Rectal smooth muscle tissue (tissue), 1 donor: Measurements from ENCODE around the gene PDE6A.
A peak's percentile ranks its signal among the peaks of the same experiment; 100 is the strongest.

ENCODE experiments used
- H3K27ac ChIP-seq: one replicate; pipeline ENCODE4 v1.7.0; 2013; ENCODE audit warnings: low read depth, low read length, inconsistent platforms
- H3K27me3 ChIP-seq: one replicate; pipeline ENCODE4 v1.7.0; 2013; ENCODE audit warnings: low read length; ENCODE audit not compliant: control insufficient read depth, insufficient read depth
- H3K36me3 ChIP-seq: one replicate; pipeline ENCODE4 v1.7.0; 2013; ENCODE audit warnings: low read length; ENCODE audit not compliant: control insufficient read depth, insufficient read depth
- H3K4me1 ChIP-seq: one replicate; pipeline ENCODE4 v1.7.0; 2013; ENCODE audit warnings: low read length; ENCODE audit not compliant: control insufficient read depth, insufficient read depth
- H3K4me3 ChIP-seq: one replicate; pipeline ENCODE4 v1.7.0; 2013; ENCODE audit warnings: low read length
- H3K9ac ChIP-seq: one replicate; pipeline ENCODE4 v1.7.0; 2013; ENCODE audit warnings: low read length

PDE6A gene

DNA sequence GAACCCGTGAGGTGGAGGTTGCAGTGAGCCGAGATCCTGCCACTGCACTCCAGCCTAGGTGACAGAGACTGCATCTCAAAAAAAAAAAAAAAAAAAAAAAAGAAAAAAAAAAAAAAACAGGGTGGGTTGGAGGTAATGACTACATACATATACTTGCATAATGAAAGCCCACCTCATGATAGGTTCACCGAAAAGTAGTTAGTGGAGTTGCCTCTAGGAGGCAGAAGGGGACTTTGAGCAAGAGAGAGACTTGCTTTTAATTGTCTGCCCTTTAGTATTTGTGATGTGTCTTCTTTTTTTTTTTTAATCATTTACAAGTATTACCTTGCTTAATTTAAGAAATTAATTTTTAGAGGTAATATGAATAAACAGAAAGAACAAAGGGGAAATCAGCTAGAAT, 114.6 kb downstream of the PDE6A start:
- Histone ChIP-seq H3K4me3 (no peak overlapping the region), H3K9ac (no peak overlapping the region), H3K27ac (no peak overlapping the region), H3K27me3 (no peaks in the 10 kb centered on the region), H3K36me3 (peaks cover 5% of the 10 kb centered on the region), H3K4me1 (peaks cover 18% of the 10 kb centered on the region)

DNA sequence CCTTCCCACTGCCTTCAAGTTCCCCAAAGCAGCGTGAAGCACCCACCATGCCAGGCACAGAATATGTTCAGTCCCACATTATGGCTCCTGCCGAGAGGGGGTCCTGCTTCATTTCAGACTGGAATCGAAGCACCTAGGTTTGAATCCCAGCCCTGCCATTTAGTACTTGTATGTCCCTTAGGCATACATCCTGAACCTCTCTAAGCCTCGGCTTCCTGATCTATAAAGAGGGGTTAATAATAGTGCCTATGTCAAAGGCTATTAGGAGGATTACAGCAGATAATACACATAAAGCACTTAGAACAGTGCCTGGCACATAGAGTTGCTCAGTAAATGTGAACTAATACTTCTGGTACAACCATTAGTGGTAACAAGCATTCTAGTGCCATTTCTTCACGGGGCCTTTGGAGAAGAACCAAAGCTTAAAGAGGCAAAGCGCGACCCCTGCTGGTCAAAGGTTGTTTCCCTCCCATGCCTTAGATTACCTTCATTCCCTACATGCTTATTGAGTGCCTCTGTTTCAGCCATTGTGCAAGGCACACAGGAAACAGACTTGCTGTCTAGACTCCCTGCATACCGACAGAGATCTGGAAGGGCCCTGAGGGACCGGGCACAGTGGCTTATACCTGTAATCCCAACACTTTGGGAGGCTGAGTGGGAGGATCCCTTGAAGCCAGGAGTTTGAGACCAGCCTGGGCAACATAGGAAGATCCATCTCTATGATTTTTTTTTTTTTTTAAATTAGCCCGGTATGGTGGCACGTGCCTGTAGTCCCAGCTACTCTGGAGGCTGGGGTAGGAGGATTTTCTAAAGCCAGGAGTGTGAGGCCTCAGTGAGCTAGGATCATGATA, 116.2 kb downstream of the PDE6A start:
- peaks cover 5% of the 10 kb centered on the region for H3K36me3 ChIP-seq
- H3K27ac ChIP-seq: peak overlapping the region; percentile 89
- peaks cover 34% of the 10 kb centered on the region for H3K4me1 ChIP-seq
- no peaks in the 10 kb centered on the region for H3K27me3 ChIP-seq
- H3K4me3 ChIP-seq: no peak overlapping the region
- H3K9ac ChIP-seq: no peak overlapping the region

DNA sequence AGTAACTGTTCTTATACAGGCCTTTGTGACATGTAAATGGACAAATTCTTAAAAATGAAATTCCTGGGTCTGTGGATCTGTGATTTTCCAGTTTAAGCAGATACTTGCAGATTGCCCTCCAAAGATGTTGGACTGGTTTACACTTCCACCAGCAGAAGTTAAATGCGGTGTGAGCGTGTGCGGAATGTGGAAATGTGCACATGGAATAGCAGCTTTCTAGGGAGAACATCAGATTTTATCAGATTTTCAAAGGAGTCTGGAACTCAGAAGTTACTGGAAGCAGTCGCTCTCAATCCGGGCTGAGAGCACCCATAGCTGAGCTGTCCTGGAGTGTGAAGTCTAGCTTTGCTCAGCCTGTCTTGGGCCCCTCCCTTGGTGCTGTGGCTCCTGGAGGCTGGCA, 117.0 kb downstream of the PDE6A start:
- Histone ChIP-seq H3K9ac (no peak overlapping the region), H3K27me3 (no peaks in the 10 kb centered on the region), H3K4me1 (peaks cover 40% of the 10 kb centered on the region), H3K4me3 (no peak overlapping the region), H3K36me3 (peaks cover 5% of the 10 kb centered on the region), H3K27ac (peak overlapping the region; percentile 89)

GRCh38 chr5:149827086-149827485, 117.5 kb downstream of the PDE6A start:
- no peaks in the 10 kb centered on the region for H3K27me3 ChIP-seq
- peaks cover 8% of the 10 kb centered on the region for H3K36me3 ChIP-seq
- peaks cover 40% of the 10 kb centered on the region for H3K4me1 ChIP-seq
- peak overlapping the region; percentile 89 for H3K27ac ChIP-seq
- no peak overlapping the region for H3K4me3 ChIP-seq
- H3K9ac ChIP-seq: no peak overlapping the region

DNA sequence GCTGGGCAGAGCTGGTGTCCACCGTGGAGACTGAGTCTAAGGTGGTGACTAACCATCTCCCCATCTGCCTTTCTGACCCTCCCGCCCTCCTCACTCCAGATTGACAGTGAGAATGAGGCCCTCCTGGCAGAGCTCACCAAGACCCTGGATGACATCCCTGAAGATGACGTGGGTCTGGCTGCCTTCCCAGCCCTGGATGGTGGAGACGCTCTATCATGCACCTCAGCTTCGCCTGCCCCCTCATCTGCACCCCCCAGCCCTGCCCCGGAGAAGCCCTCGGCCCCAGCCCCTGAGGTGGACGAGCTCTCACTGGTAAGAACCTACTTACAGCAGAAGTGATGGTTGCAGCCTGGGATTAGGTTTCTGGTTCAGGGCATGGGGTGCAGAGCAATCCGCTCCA, 118.0 kb downstream of the PDE6A start:
- H3K27ac ChIP-seq: peak overlapping the region; percentile 89
- H3K9ac ChIP-seq: no peak overlapping the region
- no peaks in the 10 kb centered on the region for H3K27me3 ChIP-seq
- H3K36me3 ChIP-seq: peaks cover 7% of the 10 kb centered on the region
- H3K4me3 ChIP-seq: no peak overlapping the region
- H3K4me1 ChIP-seq: peaks cover 40% of the 10 kb centered on the region

- H3K27me3 ChIP-seq: no peaks in the 10 kb centered on the region
Measured at GRCh38 chr5:149824846-149825245, 119.7 kb downstream of the PDE6A start.

GRCh38 chr5:149824120-149824519, 120.5 kb downstream of the PDE6A start:
- Histone ChIP-seq H3K27me3 (no peaks in the 10 kb centered on the region), H3K27ac (peak overlapping the region; percentile 89), H3K4me3 (no peak overlapping the region), H3K36me3 (peaks cover 4% of the 10 kb centered on the region), H3K4me1 (peaks cover 40% of the 10 kb centered on the region), H3K9ac (no peak overlapping the region)

More at GRCh38 chr5:149824846-149825245, 119.7 kb downstream of the PDE6A start:
- Histone ChIP-seq H3K9ac (no peak overlapping the region), H3K36me3 (peaks cover 4% of the 10 kb centered on the region), H3K4me1 (peaks cover 40% of the 10 kb centered on the region), H3K27ac (peak overlapping the region; percentile 89), H3K4me3 (no peak overlapping the region)

- peak overlapping the region; percentile 89 for H3K27ac ChIP-seq
- peaks cover 4% of the 10 kb centered on the region for H3K36me3 ChIP-seq
- no peaks in the 10 kb centered on the region for H3K27me3 ChIP-seq
- H3K4me1 ChIP-seq: peaks cover 40% of the 10 kb centered on the region
- no peak overlapping the region for H3K9ac ChIP-seq
- H3K4me3 ChIP-seq: no peak overlapping the region
Measured at GRCh38 chr5:149823375-149823774, 121.2 kb downstream of the PDE6A start.

- Histone ChIP-seq H3K27ac (no peak overlapping the region), H3K36me3 (peaks cover 4% of the 10 kb centered on the region), H3K27me3 (no peaks in the 10 kb centered on the region), H3K4me1 (peaks cover 38% of the 10 kb centered on the region), H3K4me3 (no peak overlapping the region), H3K9ac (no peak overlapping the region)
Measured at GRCh38 chr5:149822301-149822700, 122.3 kb downstream of the PDE6A start.

DNA sequence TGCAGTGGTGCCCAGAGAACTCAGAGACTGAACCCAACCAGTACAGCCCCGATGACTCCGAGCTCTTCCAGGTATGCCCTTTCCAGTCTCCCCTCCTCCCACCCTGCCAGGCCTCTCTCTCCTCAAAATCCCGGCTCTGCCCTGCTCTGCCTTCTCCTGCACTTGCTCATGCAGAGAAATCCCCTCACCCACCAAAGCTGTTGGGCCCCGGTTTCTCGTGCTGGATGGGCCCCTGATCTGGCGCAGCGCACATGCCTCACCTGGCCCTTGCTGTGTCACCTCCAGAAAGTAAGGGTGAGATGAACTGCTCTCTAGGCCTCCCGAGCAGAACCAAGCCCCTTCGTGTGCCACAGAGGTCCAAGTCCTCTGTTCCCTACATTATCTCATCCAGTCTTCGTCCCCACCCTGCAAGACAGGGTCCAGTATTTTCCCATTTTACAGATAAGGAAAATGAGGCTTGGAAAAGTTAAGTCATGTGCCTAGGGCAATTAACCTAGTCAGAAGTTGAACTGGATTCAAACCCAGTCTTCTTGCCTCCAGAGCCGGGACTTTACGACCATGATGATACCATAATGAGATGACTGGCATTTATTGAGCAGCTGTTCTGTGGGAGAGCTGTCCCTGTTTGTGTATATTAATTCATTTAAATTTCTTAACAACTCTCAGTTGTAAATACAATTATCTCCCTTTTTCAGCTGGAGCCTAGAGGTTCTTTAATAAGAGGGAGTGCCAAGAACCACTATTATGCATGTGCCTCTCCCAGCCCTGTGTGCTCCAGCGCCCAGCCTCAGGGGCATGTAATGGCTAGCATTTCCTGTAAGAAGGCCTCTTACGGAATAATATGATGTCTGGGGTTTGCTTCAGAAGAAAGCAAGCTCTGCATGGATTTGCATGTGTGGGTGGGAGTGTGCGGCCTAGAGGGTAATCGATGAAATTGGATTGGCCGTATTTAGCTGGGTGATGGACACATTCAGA, 123.8 kb downstream of the PDE6A start:
- Histone ChIP-seq H3K27ac (no peak overlapping the region), H3K4me3 (no peak overlapping the region), H3K9ac (no peak overlapping the region), H3K27me3 (no peaks in the 10 kb centered on the region), H3K4me1 (peaks cover 31% of the 10 kb centered on the region), H3K36me3 (peaks cover 4% of the 10 kb centered on the region)

DNA sequence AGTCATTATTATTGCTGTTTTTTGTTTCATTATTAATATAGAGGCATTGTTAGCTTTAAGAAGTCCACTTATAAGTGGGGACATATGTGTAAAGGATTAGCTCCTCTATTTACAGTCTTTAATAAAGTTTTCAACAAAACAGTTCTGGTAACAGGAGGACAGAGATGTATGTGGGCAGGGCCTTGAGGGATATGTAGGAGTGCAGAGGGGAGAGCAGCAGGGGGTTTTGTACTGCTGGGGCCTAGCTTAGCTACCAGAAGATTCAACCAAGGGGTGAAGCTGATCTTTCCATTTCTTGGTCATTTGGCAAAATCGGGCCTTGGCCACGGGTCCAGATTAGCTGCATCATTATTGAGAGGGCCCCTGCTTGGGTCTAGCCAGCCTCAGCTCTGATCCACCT, 124.6 kb downstream of the PDE6A start:
- H3K4me1 ChIP-seq: peaks cover 23% of the 10 kb centered on the region
- no peak overlapping the region for H3K9ac ChIP-seq
- H3K27ac ChIP-seq: no peak overlapping the region
- H3K4me3 ChIP-seq: no peak overlapping the region
- peaks cover 4% of the 10 kb centered on the region for H3K36me3 ChIP-seq
- H3K27me3 ChIP-seq: no peaks in the 10 kb centered on the region

GRCh38 chr5:149818116-149818515, 126.5 kb downstream of the PDE6A start:
- peaks cover 4% of the 10 kb centered on the region for H3K36me3 ChIP-seq
- no peak overlapping the region for H3K27ac ChIP-seq
- no peak overlapping the region for H3K4me3 ChIP-seq
- peaks cover 4% of the 10 kb centered on the region for H3K4me1 ChIP-seq
- no peaks in the 10 kb centered on the region for H3K27me3 ChIP-seq
- H3K9ac ChIP-seq: no peak overlapping the region
